ENCODE results near the gene MEN1. TPM values are rescaled to one million over a fixed set of nuclear protein-coding genes. Genes with fewer than 3 reads are reported as not detected.
A peak's percentile ranks its signal among the peaks of the same experiment; 100 is the strongest.

The MEN1 gene
- total and polyA plus RNA-seq, 9 of the 15 experiments (the other 6 are each of a cell fraction or from before 2014, with no cell fraction given), result 3.4 to 57.2 (median 19.3) TPM

GRCh38 chr11:64846998-64847666 is 36.8 kb upstream of the MEN1 start (continued):
- TF ChIP-seq DDX20 (tag; IDR thresholded peaks at IDR 0.05; ENCODE audit: low read depth), result no peak
- TF ChIP-seq MGA (IDR thresholded peaks at IDR 0.05), result no peak
- TF ChIP-seq TAF15 (IDR thresholded peaks at IDR 0.05; ENCODE audit: low read depth, low read length), result no peak
- TF ChIP-seq MAX (CRISPR knock-in tag; IDR thresholded peaks at IDR 0.05), result peak; percentile 84
- no peak for TF ChIP-seq ZBTB43 (CRISPR knock-in tag; IDR thresholded peaks at IDR 0.05)
- TF ChIP-seq SETDB1 (IDR thresholded peaks at IDR 0.05; ENCODE audit: low read length), result no peak
- no peak for TF ChIP-seq UBTF (IDR thresholded peaks at IDR 0.05; ENCODE audit: borderline replicate concordance in 1 of 2, low read depth in 2 of 2, low read length in 2 of 2)
- TF ChIP-seq ZSCAN32 (CRISPR knock-in tag; IDR thresholded peaks at IDR 0.05), result no peak
- no peak for TF ChIP-seq RFX7 (CRISPR knock-in tag; IDR thresholded peaks at IDR 0.05)
- no peak for TF ChIP-seq NUFIP1 (IDR thresholded peaks at IDR 0.05; ENCODE audit: partially characterized antibody)
- TF ChIP-seq ESRRB (CRISPR knock-in tag; IDR thresholded peaks at IDR 0.05; ENCODE audit: borderline replicate concordance), result no peak
- no peak for TF ChIP-seq SRSF3 (IDR thresholded peaks at IDR 0.05; ENCODE audit: insufficient read depth, low read length)
